IPS-15b (cell line): ENCODE data around the gene PLD3.

ENCODE experiments used
- H3K27me3 ChIP-seq: one replicate; pipeline ENCODE4 v1.6.1; 2013; ENCODE audit warnings: low read length; ENCODE audit not compliant: control insufficient read depth, insufficient read depth
- H3K36me3 ChIP-seq: one replicate; pipeline ENCODE4 v1.6.1; 2013; ENCODE audit warnings: low read length; ENCODE audit not compliant: control insufficient read depth, insufficient read depth
- H3K4me1 ChIP-seq: one replicate; pipeline ENCODE4 v1.6.1; 2013; ENCODE audit warnings: mild to moderate bottlenecking, low read length; ENCODE audit not compliant: control insufficient read depth, insufficient read depth
- H3K4me3 ChIP-seq: one replicate; pipeline ENCODE4 v1.5.1; 2013; ENCODE audit warnings: low read depth, low read length
- H3K9ac ChIP-seq: one replicate; pipeline ENCODE4 v1.6.1; 2013; ENCODE audit warnings: low read depth, mild to moderate bottlenecking, low read length
- H3K9me3 ChIP-seq: one replicate; pipeline ENCODE4 v1.6.1; 2013; ENCODE audit warnings: mild to moderate bottlenecking, low read length; ENCODE audit not compliant: control insufficient read depth, insufficient read depth

The PLD3 gene

DNA sequence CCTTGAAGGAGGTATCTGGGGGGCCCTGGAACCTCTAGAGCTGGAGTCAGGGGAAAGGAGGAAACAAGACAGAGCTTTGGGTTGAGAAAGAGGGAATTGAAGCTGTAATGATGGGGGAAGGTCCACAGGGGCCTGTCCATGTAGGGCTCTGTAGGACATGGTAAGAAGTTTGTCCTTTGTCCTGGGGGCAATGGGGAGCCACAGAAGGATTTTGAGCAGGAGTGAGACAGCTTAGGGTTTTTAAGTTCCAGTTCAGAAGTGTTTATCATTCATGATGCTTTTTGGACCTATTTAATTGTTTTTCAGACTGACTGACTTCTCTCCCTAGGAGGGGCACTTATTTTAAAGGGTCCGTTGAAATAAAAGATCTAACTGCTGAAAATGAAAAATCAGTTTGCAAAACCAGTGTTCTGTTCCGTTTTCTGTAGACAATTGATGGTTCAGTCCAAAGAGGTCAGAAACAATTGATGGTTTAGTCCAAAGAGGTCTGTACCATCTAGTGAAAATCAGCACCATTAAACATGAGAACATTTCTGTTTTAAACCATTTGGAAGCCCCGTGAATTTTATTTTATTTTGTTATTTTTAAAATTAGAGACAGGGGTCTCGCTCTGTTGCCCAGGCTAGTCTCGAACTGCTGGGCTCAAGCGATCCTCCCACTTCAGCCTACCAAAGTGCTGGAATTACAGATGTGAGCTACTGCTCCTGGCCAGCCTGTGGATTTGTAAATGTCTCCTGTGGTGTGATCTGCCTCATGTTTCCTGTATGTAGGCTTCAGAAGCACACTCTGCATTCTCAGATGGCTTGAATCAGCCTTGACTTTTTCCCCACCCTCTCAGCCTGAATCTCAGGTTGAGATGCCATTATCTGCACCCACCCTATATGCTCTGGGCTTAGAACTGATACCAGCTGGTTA, 8.4 kb downstream of the PLD3 start:
- Histone ChIP-seq H3K4me3 (no peak overlapping the region), H3K36me3 (no peaks in the 10 kb centered on the region), H3K9ac (no peak overlapping the region), H3K27me3 (no peaks in the 10 kb centered on the region), H3K9me3 (no peaks in the 10 kb centered on the region), H3K4me1 (no peaks in the 10 kb centered on the region)

- no peaks in the 10 kb centered on the region for H3K4me1 ChIP-seq
- H3K9me3 ChIP-seq, result no peaks in the 10 kb centered on the region
- no peaks in the 10 kb centered on the region for H3K36me3 ChIP-seq
- H3K27me3 ChIP-seq, result no peaks in the 10 kb centered on the region
- no peak overlapping the region for H3K9ac ChIP-seq
- no peak overlapping the region for H3K4me3 ChIP-seq
These were observed 9.1 kb downstream of the PLD3 start for GRCh38 chr19:40357640-40358039.

DNA sequence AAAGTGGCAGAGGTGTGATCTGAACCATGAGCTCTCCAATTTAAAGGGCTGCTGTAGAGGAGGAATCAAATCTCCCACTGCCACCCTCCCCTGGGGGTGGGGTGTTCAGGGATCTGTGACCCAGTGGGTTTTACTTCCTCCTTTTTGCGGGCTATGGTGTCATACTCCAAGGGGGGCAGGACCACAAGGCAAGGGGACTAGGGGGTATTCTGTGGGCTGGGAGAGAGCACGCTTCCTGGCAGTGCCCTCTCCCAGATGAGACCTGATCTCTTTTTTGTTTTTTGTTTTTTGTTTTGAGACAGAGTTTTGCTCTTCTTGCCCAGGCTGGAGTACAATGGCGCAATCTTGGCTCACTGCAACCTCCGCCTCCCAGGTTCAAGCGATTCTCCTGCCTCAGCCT, 10.3 kb downstream of the PLD3 start:
- Histone ChIP-seq H3K36me3 (no peaks in the 10 kb centered on the region), H3K9me3 (no peaks in the 10 kb centered on the region), H3K4me1 (no peaks in the 10 kb centered on the region), H3K4me3 (no peak overlapping the region), H3K9ac (no peak overlapping the region), H3K27me3 (no peaks in the 10 kb centered on the region)

DNA sequence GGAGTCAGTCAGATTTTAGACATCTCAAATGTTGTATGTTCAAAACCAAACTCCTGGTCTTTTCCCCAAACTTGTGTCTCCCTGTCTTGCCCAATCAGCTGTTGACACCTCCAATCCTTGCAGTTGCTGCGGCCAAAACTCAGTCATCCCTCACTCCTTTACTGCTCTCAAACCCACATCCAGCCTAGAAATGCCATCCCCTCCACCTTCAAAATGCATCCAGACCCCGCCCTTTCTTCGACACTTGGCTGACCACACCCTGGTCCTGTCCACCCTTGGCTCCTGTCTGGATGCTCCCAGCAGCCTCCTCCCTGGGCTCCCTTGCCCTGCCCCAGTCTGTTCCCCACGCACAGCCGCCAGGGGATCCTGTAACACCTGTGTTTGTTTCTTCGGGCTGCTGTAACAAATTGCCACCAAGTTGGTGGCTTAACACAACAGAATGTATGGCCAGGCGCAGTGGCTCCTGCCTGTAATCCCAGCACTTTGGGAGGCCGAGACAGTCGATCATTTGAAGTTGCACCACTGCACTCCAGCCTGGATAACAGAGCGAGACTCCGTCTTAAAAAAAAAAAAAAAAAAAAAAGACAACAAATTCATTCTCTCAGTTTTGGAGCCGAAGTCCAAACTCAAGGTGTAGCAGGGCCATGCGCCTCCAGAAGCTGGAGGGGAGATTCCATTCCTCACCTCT, 11.7 kb downstream of the PLD3 start:
- no peaks in the 10 kb centered on the region for H3K27me3 ChIP-seq
- no peak overlapping the region for H3K4me3 ChIP-seq
- H3K9ac ChIP-seq, result no peak overlapping the region
- no peaks in the 10 kb centered on the region for H3K9me3 ChIP-seq
- peaks cover 1% of the 10 kb centered on the region for H3K4me1 ChIP-seq
- no peaks in the 10 kb centered on the region for H3K36me3 ChIP-seq

GRCh38 chr19:40360708-40361241, 12.3 kb downstream of the PLD3 start:
- Histone ChIP-seq H3K9me3 (no peaks in the 10 kb centered on the region), H3K27me3 (no peaks in the 10 kb centered on the region), H3K36me3 (no peaks in the 10 kb centered on the region), H3K4me3 (no peak overlapping the region), H3K9ac (no peak overlapping the region), H3K4me1 (peaks cover 3% of the 10 kb centered on the region)

DNA sequence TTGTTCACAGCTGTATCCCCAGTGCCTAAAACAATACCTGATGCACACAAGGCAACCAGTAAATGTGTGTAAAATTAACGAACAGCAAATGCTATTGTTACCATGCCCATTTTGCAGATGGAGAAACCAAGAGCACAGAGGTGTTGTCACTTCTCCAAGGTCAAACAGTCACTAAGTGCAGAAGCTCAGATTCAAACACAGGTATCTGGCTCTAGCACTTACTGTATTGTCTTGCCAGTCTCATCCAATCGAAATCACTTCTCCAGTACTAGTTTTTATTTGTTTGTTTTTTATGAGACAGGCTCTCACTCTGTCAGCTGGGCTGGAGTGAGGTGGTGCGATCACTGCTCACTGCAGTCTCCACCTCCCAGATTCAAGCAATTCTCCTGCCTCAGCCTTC, 13.7 kb downstream of the PLD3 start:
- H3K4me3 ChIP-seq, result no peak overlapping the region
- H3K9ac ChIP-seq, result no peak overlapping the region
- no peaks in the 10 kb centered on the region for H3K9me3 ChIP-seq
- H3K36me3 ChIP-seq, result no peaks in the 10 kb centered on the region
- peaks cover 3% of the 10 kb centered on the region for H3K4me1 ChIP-seq
- H3K27me3 ChIP-seq, result no peaks in the 10 kb centered on the region

DNA sequence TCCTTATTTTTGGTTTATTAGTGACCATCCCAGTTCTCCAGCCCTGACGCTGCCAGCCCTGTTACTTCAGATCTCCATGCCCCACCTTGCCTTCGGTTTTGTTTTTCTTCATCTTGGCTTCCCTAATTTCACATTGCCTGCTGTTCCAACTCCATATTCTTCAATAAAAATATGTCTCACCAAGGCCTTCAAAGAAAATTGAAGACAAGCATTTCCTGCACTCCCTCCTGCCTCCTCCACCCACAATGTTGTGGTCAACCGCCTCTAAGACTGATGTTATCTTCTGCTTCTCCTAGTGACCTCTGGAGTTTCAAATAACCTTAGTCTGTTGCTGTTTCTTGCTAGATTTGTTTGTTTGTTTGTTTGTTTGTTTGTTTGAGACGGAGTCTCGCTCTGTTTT, 14.6 kb downstream of the PLD3 start:
- no peaks in the 10 kb centered on the region for H3K27me3 ChIP-seq
- H3K4me1 ChIP-seq, result peaks cover 3% of the 10 kb centered on the region
- no peaks in the 10 kb centered on the region for H3K9me3 ChIP-seq
- H3K4me3 ChIP-seq, result no peak overlapping the region
- H3K9ac ChIP-seq, result no peak overlapping the region
- H3K36me3 ChIP-seq, result no peaks in the 10 kb centered on the region

GRCh38 chr19:40365010-40365409, 16.5 kb downstream of the PLD3 start:
- Histone ChIP-seq H3K9me3 (no peaks in the 10 kb centered on the region), H3K4me1 (peaks cover 3% of the 10 kb centered on the region), H3K36me3 (peaks cover 4% of the 10 kb centered on the region), H3K4me3 (peak overlapping the region; percentile 60), H3K9ac (no peak overlapping the region), H3K27me3 (no peaks in the 10 kb centered on the region)

GRCh38 chr19:40365613-40366401, 17.3 kb downstream of the PLD3 start:
- no peak overlapping the region for H3K9ac ChIP-seq
- H3K36me3 ChIP-seq, result peaks cover 7% of the 10 kb centered on the region
- no peaks in the 10 kb centered on the region for H3K9me3 ChIP-seq
- peaks cover 3% of the 10 kb centered on the region for H3K4me1 ChIP-seq
- H3K27me3 ChIP-seq, result no peaks in the 10 kb centered on the region
- H3K4me3 ChIP-seq, result peak overlapping the region; percentile 67

DNA sequence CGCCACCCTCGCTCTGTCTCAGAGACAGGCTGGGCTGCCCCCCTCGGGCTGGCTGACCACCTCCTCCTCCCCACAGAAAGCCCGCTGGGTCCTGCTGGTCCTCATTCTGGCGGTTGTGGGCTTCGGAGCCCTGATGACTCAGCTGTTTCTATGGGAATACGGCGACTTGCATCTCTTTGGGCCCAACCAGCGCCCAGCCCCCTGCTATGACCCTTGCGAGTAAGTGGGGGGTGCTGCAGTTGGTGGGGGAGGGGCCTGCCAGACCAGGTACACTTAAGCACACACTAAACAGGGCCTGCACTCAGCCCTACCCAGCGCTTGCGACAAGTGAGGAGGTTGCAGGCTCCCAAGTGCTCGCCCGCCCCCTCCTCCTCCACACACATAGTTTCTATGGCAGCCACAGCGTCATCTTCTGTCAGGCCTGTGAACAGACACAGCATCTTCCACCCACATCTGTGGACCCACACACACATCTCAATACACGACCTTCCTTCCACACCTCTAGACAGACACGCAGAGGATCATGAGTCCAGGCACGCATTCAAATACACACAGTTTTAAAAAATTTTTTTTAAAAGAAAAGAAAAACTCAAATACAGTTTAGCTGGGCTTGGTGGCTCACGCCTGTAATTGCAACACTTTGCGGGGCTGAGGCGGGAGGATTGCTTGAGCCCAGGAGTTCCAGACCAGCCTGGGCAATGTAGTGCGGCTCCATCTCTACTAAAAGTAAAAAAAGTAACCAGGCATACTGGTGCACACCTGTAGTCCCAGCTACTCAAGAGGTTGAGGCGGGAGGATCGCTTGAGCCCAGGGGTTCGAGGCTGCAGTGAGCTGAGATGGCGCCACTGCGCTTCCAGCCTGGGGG, 18.4 kb downstream of the PLD3 start:
- peak overlapping the region; percentile 67 for H3K4me3 ChIP-seq
- peaks cover 3% of the 10 kb centered on the region for H3K4me1 ChIP-seq
- no peak overlapping the region for H3K9ac ChIP-seq

More for the DNA sequence above, 18.4 kb downstream of the PLD3 start:
- H3K27me3 ChIP-seq, result no peaks in the 10 kb centered on the region
- peaks cover 12% of the 10 kb centered on the region for H3K36me3 ChIP-seq
- H3K9me3 ChIP-seq, result no peaks in the 10 kb centered on the region
